GM19455 (cell line): Measurements from ENCODE around the gene SYDE1.

Experiments
- ATAC-seq: cut with Tn5 transposase; IDR thresholded peaks from one replicate; pipeline ENCODE4 v1.9.1; 2021; ENCODE audit not compliant: unreplicated experiment

Gene SYDE1

GRCh38 chr19:15125232-15126067 lies 18.2 kb downstream of the SYDE1 start:
- peak; percentile 83 for ATAC-seq

GRCh38 chr19:15126131-15126910 lies 19.1 kb downstream of the SYDE1 start:
- ATAC-seq, result no peak

DNA sequence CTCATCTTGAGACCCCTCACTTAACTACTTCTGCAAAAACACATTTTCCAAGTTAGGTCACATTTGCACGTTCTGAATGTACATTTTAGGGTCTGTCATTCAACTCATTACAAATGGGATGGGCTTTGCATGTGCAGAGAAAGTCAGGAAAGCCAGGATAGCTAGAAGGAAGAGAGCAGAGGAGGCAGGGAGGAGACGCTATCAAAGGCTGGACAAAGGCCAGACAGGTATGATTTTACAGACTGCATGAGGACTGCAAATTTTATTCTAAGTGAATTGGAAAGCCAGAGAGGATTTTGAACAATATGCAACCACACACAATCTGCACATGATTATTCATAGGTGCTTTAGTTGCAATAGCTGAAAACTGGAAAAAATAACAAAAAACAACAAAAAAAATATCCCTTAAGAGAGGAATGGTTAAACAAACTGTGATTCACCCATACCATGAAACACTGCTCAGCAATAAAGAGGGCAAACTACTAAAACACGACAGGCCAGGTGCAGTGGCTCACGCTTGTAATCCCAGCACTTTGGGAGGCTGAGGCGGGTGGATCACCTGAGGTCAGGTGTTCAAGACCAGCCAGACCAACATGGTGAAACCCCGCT lies 21.1 kb downstream of the SYDE1 start:
- no peak for ATAC-seq

GRCh38 chr19:15129856-15130585 lies 22.8 kb downstream of the SYDE1 start:
- no peak for ATAC-seq

- ATAC-seq, result no peak
Measured at GRCh38 chr19:15136234-15136954, 29.2 kb downstream of the SYDE1 start.

- no peak for ATAC-seq
Measured at GRCh38 chr19:15137777-15138176, 30.6 kb downstream of the SYDE1 start.

GRCh38 chr19:15138427-15138826 lies 31.2 kb downstream of the SYDE1 start:
- no peak for ATAC-seq

- no peak for ATAC-seq
Measured at GRCh38 chr19:15141143-15141542, 33.9 kb downstream of the SYDE1 start.

DNA sequence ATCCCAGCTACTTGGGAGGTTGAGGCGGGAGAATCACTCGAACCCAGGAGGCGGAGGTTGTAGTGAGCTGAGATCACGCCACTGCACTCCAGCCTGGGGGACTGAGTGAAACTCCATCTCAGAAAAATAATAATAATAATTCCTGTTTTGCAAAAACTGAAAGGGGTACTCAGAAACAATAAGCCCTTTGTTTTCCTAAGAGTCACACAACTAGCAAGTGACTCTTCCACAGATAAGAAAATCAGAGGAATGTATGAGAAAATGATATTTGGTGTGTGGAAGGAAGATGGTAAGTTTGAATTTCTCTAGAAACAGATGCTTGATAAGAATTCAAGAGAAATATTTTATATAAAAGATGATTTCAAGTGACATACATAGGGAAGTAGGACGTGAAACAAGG lies 35.1 kb downstream of the SYDE1 start:
- no peak for ATAC-seq

DNA sequence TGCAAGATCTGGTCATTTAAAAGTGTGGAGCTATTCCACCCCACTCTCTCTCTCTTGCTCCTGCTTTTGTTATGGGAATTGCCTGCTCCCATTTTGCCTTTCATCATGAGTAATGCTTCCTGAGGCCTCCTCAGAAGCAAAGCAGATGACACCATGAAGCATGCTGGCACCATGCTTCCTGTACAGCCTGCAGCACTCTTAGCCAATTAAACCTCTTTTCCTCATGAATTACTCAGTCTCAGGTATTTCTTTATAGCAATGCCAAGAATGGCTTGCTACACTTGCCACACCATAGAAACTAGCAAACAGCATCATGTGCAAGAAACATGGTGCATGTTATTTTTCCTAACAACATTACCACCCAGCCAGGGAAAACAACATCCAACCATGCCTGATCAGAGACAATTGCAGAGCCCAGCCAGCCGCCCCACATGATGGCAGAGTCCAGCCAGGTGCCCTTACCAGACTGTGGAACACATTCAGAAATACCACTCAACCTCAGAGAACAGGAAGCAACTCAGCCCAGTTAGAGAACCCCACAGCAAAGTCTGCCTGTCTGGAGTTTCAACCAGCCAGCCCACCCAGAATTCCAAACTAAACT lies 36.9 kb downstream of the SYDE1 start:
- ATAC-seq, result no peak

- ATAC-seq, result no peak
Measured at GRCh38 chr19:15147090-15147489, 39.9 kb downstream of the SYDE1 start.

DNA sequence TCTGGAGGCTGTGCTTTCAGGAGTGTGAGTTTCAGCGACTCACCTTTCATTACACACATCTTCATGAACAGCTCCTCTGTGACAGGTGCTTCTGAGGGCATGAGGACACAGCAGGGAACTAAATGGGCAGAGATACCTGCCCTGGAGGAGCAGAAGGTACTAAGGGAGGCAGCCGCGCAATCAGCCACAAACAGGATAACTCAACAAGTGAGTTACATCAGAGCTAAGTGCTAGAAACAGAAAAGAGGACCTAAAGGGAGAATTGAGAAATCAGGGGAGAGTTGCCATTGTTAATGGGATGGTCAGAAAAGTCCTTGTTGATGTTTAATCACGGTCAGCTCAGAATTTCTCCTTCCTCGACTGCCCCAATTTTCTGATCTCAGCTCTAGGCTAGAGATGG lies 42.5 kb downstream of the SYDE1 start:
- ATAC-seq, result no peak

- ATAC-seq, result no peak
Measured at GRCh38 chr19:15154002-15154612, 46.9 kb downstream of the SYDE1 start.

GRCh38 chr19:15155296-15155695 lies 48.1 kb downstream of the SYDE1 start:
- no peak for ATAC-seq

- ATAC-seq, result no peak
Measured at GRCh38 chr19:15156391-15156790, 49.2 kb downstream of the SYDE1 start.

DNA sequence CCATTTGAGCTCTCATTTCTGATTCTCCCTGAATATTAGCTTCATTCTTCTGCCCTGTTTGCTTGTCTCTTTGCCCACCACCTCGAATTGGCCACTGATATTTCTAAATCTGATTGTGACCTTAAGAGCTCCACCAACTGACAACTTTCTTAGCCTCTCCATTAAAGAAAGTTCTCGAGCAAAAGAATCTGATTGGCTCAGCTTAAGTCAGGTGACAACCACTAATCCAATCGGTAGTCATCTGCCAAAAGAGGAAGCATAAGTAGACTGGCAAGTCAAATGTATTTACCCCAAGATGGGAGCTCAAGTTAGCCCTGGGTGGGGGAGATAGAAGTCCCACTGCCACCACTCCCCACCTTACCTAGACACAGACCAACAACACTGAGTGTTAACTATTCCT lies 52.0 kb downstream of the SYDE1 start:
- no peak for ATAC-seq

DNA sequence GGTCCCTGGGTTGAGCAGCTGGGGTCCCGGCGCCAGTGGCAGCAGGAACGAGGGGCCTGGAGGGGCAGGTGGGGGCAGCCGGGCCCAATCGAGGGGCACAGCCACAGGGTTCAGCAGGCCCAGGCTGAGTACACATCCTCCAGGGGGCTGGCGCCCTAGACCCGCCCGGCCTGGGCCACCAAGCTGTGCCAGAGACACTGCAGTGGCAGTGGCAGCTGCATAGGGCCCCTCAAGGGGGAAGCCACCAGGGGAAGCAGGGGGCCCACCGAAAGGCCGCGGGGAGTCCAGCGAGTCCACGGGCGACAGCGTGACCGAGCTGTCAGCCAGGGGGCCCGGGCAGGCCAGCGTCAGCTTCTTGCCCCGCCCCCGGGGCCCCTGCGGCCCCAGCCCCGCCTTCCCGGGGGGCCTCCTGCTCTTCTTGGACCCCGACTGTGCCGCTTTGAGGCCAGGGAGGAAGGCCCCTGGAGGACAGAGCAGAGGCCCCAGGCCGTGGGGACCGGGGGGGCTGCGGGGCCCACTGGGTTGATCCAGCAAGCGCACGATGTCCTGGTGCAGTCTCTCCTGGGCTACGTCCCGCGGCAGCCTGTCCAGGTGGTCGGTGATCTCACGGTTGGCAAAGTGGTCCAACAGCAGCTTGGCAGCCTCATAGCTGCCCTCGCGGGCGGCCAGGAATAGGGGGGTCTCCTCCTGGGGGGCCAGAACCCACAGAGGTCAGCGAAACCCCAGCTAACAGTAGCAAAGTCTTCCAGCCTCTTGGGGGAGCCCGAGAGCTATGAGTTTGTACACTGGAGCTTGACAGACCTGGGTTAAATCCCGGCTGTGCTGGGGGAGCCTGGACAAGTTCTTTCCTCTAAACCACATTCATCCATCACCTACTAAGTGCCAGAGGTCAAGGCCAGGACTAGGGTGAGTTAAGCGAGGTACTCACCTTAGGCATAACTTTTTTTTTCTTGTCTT lies 54.1 kb downstream of the SYDE1 start:
- no peak for ATAC-seq
